Upper lobe of left lung (tissue), 6 donors: ENCODE data around the gene PPP1R3G. TPM values are rescaled to one million over a fixed set of nuclear protein-coding genes. Genes with fewer than 3 reads are reported as not detected.
A peak's percentile ranks its signal among the peaks of the same experiment; 100 is the strongest.

Experiments used
- ATAC-seq, 2 donors: fragments of 200-7000 bp; cut with Tn5 transposase; one replicate each; pipeline ENCODE4 v1.9.1; 2022; ENCODE audit warnings: mild to moderate bottlenecking in 2 of 2, moderate library complexity in 2 of 2; ENCODE audit not compliant: low FRiP score in 2 of 2
- DNase-seq, 2 donors: peaks; one replicate each; pipeline ENCODE4 v3.0.0-alpha.2; 2019 to 2020
- H3K27ac ChIP-seq, 4 donors: fragments of 200-600 bp; sonication (generic); one replicate each; pipeline ENCODE4 v1.5.1; 2016 to 2019
- H3K27me3 ChIP-seq, 4 donors: fragments of 200-600 bp; sonication (generic); one replicate each; pipeline ENCODE4 v1.5.1; 2017 to 2019
- H3K36me3 ChIP-seq, 4 donors: fragments of 200-600 bp; sonication (generic); one replicate each; pipeline ENCODE4 v1.5.1; 2016 to 2019
- H3K4me1 ChIP-seq, 4 donors: fragments of 200-600 bp; sonication (generic); one replicate each; pipeline ENCODE4 v1.5.1; 2018 to 2019
- H3K4me3 ChIP-seq, 4 donors: fragments of 200-600 bp; sonication (generic); one replicate each; pipeline ENCODE4 v1.5.1; 2017 to 2019; ENCODE audit warnings: mild to moderate bottlenecking in 2 of 4, moderate library complexity in 1 of 4
- H3K9me3 ChIP-seq, 4 donors: fragments of 200-600 bp; sonication (generic); one replicate each; pipeline ENCODE4 v1.5.1; 2018 to 2019
- CTCF ChIP-seq, 6 experiments: fragments of 450-650 bp in 4 of 6; fragments of 200-600 bp in 2 of 6; sonication (generic) in 2 of 6; IDR thresholded peaks; one replicate each; pipeline ENCODE4 v1.5.1; 2016 to 2019; ENCODE audit warnings: antibody characterized with exemption in 6 of 6
- EP300 ChIP-seq, 4 donors: sonication (generic); formaldehyde crosslinking; IDR thresholded peaks; one replicate each; pipeline ENCODE4 v1.5.1; 2017; ENCODE audit warnings: antibody characterized with exemption in 4 of 4, control low read depth in 2 of 4
- POLR2A ChIP-seq, 4 donors: fragments of 450-650 bp; IDR thresholded peaks; one replicate each; pipeline ENCODE4 v1.5.1; 2016 to 2017; ENCODE audit warnings: antibody characterized with exemption in 4 of 4, mild to moderate bottlenecking in 2 of 4
- POLR2AphosphoS5 ChIP-seq, 2 donors: sonication (generic); formaldehyde crosslinking; IDR thresholded peaks; one replicate each; pipeline ENCODE4 v1.5.1; 2017; ENCODE audit warnings: antibody characterized with exemption in 2 of 2
- WGBS, 2 donors: methylation state at CpG; one replicate each; pipeline ENCODE4 v1.1.5; 2017 to 2018; 5-methylcytosine and 5-hydroxymethylcytosine counted together
- total RNA-seq, 6 donors: library from RNA; depleted of rRNA in 4 of 6; stranded (reverse); fragments of >200 nt in 4 of 6; gene quantifications; one replicate each; pipeline versions ENCODE4 v1.1.0 to v1.2.1, GENCODE V29; 2016 to 2021
- donor health status: DM: no; HTN: no; CAD: no; lungs with moderate emphysema.
- donor health status: DM: no; HTN: yes; CAD: no; lungs with severe emphysema.

The PPP1R3G gene
- total RNA-seq, 6 donors from 2014 or later, result 0.10 to 0.64 (median 0.37) TPM; not detected in 1

DNA sequence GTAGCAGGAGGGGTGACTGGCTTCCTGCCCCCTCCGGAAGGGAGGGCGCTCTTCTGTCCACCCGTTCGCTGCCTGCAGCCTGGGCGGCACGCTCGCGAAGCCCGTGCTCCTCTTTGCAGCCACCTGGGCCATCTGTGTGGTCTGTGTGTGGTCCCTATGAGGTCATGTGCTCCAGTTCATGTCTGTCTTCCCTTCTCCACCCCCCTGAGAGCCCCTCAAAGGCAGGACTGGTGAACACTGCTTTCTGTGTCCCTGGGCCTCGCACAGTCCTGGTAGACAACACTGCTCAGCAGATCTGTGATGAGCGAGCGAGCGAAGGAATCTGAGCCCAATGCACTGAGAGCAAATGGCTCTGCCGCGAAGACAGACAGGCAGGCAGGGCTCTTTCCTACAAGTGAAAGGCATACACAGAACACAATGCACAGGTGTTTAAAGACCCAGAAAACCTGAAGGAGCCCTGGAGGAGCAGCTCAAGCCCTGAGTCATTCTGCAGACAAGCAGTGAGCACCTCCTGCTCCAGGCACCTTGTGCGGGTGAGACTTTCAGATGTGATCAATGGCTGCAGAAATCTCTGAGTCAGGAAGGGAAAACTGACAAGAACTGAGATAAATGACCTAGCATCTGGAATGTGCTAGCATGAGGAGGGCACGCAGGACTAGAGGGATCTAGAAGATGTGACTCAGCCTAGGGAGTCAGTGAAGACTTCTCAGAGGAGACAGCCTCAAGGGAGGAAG lies 27.1 kb downstream of the PPP1R3G start:
- Histone ChIP-seq H3K27me3 (no peaks in the 10 kb centered on the region), H3K9me3 (no peaks in the 10 kb centered on the region), H3K27ac (no peak overlapping the region), H3K36me3 (no peaks in the 10 kb centered on the region), H3K4me3 (no peak overlapping the region), H3K4me1 (no peaks in the 10 kb centered on the region)
- TF ChIP-seq EP300 (IDR thresholded peaks at IDR 0.05) (no peak), POLR2A (IDR thresholded peaks at IDR 0.05) (no peak), CTCF (IDR thresholded peaks at IDR 0.05) (no peak), POLR2AphosphoS5 (IDR thresholded peaks at IDR 0.05) (no peak)
- ATAC-seq (no peak), DNase-seq (no peak)
- WGBS, 2 donors, result 83% methylated on average over 12 to 17 of the region's 17 CpGs

DNA sequence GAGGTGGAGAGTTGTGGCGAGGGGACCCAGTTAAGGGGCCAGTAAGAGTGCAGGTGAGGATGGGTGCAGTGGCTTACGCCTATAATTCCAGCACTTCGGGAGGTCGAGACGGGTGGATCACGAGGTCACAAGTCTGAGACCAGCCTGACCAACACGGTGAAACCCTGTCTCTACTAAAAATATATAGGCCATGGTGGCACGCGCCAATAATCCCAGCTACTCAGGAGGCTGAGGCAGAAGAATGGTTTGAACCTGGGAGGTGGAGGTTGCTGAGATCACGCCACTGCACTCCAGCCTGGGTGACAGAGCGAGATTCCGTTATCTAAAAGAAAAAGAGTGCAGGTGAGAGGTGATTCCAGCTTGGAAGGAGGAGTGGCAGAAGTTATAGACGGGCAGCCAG lies 28.0 kb downstream of the PPP1R3G start:
- 95 to 98% methylated on average over 13 of the region's 13 CpGs for WGBS, 2 donors
- Histone ChIP-seq H3K4me3 (no peak overlapping the region), H3K27ac (no peak overlapping the region), H3K27me3 (no peaks in the 10 kb centered on the region), H3K36me3 (no peaks in the 10 kb centered on the region), H3K4me1 (no peaks in the 10 kb centered on the region), H3K9me3 (no peaks in the 10 kb centered on the region)
- no peak for ATAC-seq
- no peak for DNase-seq
- TF ChIP-seq POLR2AphosphoS5 (IDR thresholded peaks at IDR 0.05) (no peak), POLR2A (IDR thresholded peaks at IDR 0.05) (no peak), CTCF (IDR thresholded peaks at IDR 0.05) (no peak), EP300 (IDR thresholded peaks at IDR 0.05) (no peak)

GRCh38 chr6:5115168-5115567 lies 30.0 kb downstream of the PPP1R3G start:
- Histone ChIP-seq H3K27ac (no peak overlapping the region), H3K4me1 (no peaks in the 10 kb centered on the region), H3K9me3 (no peaks in the 10 kb centered on the region), H3K27me3 (no peaks in the 10 kb centered on the region), H3K4me3 (no peak overlapping the region), H3K36me3 (no peaks in the 10 kb centered on the region)
- DNase-seq (peak in 1 of 2 donors; percentile 40), ATAC-seq (no peak)
- 67 to 85% methylated on average over 10 of the region's 10 CpGs for WGBS, 2 donors
- TF ChIP-seq POLR2AphosphoS5 (IDR thresholded peaks at IDR 0.05) (no peak), EP300 (IDR thresholded peaks at IDR 0.05) (no peak), CTCF (IDR thresholded peaks at IDR 0.05) (peak in 2 of 6 experiments; percentile 11 to 13), POLR2A (IDR thresholded peaks at IDR 0.05) (no peak)

GRCh38 chr6:5116243-5116991 lies 31.3 kb downstream of the PPP1R3G start:
- ATAC-seq (no peak), DNase-seq (no peak)
- no peak for TF ChIP-seq POLR2A (IDR thresholded peaks at IDR 0.05)
- no peak for TF ChIP-seq POLR2AphosphoS5 (IDR thresholded peaks at IDR 0.05)
- no peak for TF ChIP-seq EP300 (IDR thresholded peaks at IDR 0.05)
- no peak for TF ChIP-seq CTCF (IDR thresholded peaks at IDR 0.05)
- Histone ChIP-seq H3K27ac (no peak overlapping the region), H3K4me1 (no peaks in the 10 kb centered on the region), H3K4me3 (no peak overlapping the region), H3K27me3 (no peaks in the 10 kb centered on the region), H3K36me3 (no peaks in the 10 kb centered on the region), H3K9me3 (no peaks in the 10 kb centered on the region)
- 88 to 93% methylated on average over 9 of the region's 9 CpGs for WGBS, 2 donors
